ENCODE measurements around the gene ALKBH5. TPM values are rescaled to one million over a fixed set of nuclear protein-coding genes. Genes with fewer than 3 reads are reported as not detected.

The ALKBH5 gene
- total RNA-seq, 2 experiments from 2014 or later = 99.3 to 125 TPM

- no peaks in the 10 kb centered on the region for H3K9me3 ChIP-seq (ENCODE audit: low read length)
- H4K20me1 ChIP-seq (ENCODE audit: insufficient read depth, low read length) = no peaks in the 10 kb centered on the region
- DNase-seq (ENCODE audit: low spot score) = no peak
- intact Hi-C loops (cut with micrococcal nuclease; ENCODE audit: unreplicated experiment) = no loop called here
- ChIA-PET CTCF (ENCODE audit: unreplicated experiment) (no interaction called here), POLR2A (no interaction called here)
- no peak overlapping the region for H3K4me3 ChIP-seq (ENCODE audit: low read depth, low read length, poor library complexity, severe bottlenecking)
- H3K9me2 ChIP-seq (ENCODE audit: insufficient read depth, low read length) = no peaks in the 10 kb centered on the region
- no peak overlapping the region for H2AFZ ChIP-seq (ENCODE audit: low read length)
- H3K79me2 ChIP-seq (ENCODE audit: insufficient read depth, low read depth, low read length) = peaks cover 4% of the 10 kb centered on the region; the same call in 1 of the 2 replicates
- H3K36me3 ChIP-seq (ENCODE audit: insufficient read depth, low read length) = no peaks in the 10 kb centered on the region
- no peak for TF ChIP-seq EZH2phosphoT487 (IDR thresholded peaks at IDR 0.05; ENCODE audit: borderline replicate concordance, low read depth, low read length)
- TF ChIP-seq, protein P1, sequence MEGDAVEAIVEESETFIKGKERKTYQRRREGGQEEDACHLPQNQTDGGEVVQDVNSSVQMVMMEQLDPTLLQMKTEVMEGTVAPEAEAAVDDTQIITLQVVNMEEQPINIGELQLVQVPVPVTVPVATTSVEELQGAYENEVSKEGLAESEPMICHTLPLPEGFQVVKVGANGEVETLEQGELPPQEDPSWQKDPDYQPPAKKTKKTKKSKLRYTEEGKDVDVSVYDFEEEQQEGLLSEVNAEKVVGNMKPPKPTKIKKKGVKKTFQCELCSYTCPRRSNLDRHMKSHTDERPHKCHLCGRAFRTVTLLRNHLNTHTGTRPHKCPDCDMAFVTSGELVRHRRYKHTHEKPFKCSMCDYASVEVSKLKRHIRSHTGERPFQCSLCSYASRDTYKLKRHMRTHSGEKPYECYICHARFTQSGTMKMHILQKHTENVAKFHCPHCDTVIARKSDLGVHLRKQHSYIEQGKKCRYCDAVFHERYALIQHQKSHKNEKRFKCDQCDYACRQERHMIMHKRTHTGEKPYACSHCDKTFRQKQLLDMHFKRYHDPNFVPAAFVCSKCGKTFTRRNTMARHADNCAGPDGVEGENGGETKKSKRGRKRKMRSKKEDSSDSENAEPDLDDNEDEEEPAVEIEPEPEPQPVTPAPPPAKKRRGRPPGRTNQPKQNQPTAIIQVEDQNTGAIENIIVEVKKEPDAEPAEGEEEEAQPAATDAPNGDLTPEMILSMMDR (conservative IDR thresholded peaks at IDR 0.05; ENCODE audit: low read length) = no peak
- no peak overlapping the region for H3K27ac ChIP-seq (ENCODE audit: low read depth, low read length, poor library complexity, severe bottlenecking)
- no peak overlapping the region for H3K4me2 ChIP-seq (ENCODE audit: low read length)
- peaks cover 21% of the 10 kb centered on the region for H3K4me1 ChIP-seq (ENCODE audit: insufficient read depth, low read length, poor library complexity, severe bottlenecking)
- no TSS peak for BruUV-seq (replicated peaks)
Observed at GRCh38 chr17:18179196-18179595, 4.4 kb upstream of the ALKBH5 start.

GRCh38 chr17:18179804-18180203 is 3.8 kb upstream of the ALKBH5 start:
- BruUV-seq (replicated peaks) = no TSS peak
- Histone ChIP-seq H3K4me2 (ENCODE audit: low read length) (no peak overlapping the region), H3K4me1 (ENCODE audit: insufficient read depth, low read length, poor library complexity, severe bottlenecking) (peaks cover 21% of the 10 kb centered on the region), H4K20me1 (ENCODE audit: insufficient read depth, low read length) (peaks cover under 1% of the 10 kb centered on the region; the same call in 1 of the 2 replicates), H3K9me3 (ENCODE audit: low read length) (no peaks in the 10 kb centered on the region), H3K27ac (ENCODE audit: low read depth, low read length, poor library complexity, severe bottlenecking) (no peak overlapping the region), H3K4me3 (ENCODE audit: low read depth, low read length, poor library complexity, severe bottlenecking) (no peak overlapping the region), H3K36me3 (ENCODE audit: insufficient read depth, low read length) (peaks cover 2% of the 10 kb centered on the region; the same call in 1 of the 2 replicates), H3K9me2 (ENCODE audit: insufficient read depth, low read length) (no peaks in the 10 kb centered on the region), H3K79me2 (ENCODE audit: insufficient read depth, low read depth, low read length) (peaks cover 10% of the 10 kb centered on the region), H2AFZ (ENCODE audit: low read length) (no peak overlapping the region)
- DNase-seq (ENCODE audit: low spot score) = no peak
- POLR2A ChIA-PET = interaction anchor here (0.7 kb wide), 2 partner anchors 11 to 80 kb away, joined by 5 to 9 read pairs; no protein-coding TSS in a partner anchor
- TF ChIP-seq, protein P1 (conservative IDR thresholded peaks at IDR 0.05; ENCODE audit: low read length) = no peak
- TF ChIP-seq EZH2phosphoT487 (IDR thresholded peaks at IDR 0.05; ENCODE audit: borderline replicate concordance, low read depth, low read length) = no peak
- CTCF ChIA-PET (ENCODE audit: unreplicated experiment) = no interaction called here
- intact Hi-C loops (cut with micrococcal nuclease; ENCODE audit: unreplicated experiment) = no loop called here

DNA sequence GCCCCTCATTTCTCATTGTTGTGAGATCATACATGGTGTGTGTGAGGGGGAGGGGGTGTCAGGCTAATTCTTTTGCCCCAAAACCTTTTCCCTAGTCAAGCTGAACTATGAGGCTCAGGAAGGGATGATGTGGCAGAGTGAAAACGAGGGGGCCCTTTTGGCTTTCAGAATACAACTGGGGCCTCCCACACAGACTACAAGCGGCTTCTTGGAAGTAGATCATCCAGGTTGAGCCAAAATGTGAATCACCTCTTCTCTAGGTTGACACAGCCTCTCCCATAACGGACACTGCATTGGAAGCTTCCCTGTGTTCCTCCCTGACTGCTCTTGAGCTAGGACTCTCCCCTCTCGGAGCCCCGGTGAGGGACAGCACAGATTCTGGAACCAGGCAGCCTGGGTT is 2.3 kb upstream of the ALKBH5 start:
- DNase-seq (ENCODE audit: low spot score) = no peak
- Histone ChIP-seq H3K4me3 (ENCODE audit: low read depth, low read length, poor library complexity, severe bottlenecking) (no peak overlapping the region), H3K36me3 (ENCODE audit: insufficient read depth, low read length) (peaks cover 18% of the 10 kb centered on the region), H3K9me2 (ENCODE audit: insufficient read depth, low read length) (no peaks in the 10 kb centered on the region), H4K20me1 (ENCODE audit: insufficient read depth, low read length) (peaks cover 16% of the 10 kb centered on the region), H3K27ac (ENCODE audit: low read depth, low read length, poor library complexity, severe bottlenecking) (no peak overlapping the region), H2AFZ (ENCODE audit: low read length) (no peak overlapping the region), H3K4me2 (ENCODE audit: low read length) (no peak overlapping the region), H3K9me3 (ENCODE audit: low read length) (no peaks in the 10 kb centered on the region), H3K79me2 (ENCODE audit: insufficient read depth, low read depth, low read length) (peaks cover 26% of the 10 kb centered on the region), H3K4me1 (ENCODE audit: insufficient read depth, low read length, poor library complexity, severe bottlenecking) (peaks cover 14% of the 10 kb centered on the region)
- CTCF ChIA-PET (ENCODE audit: unreplicated experiment) = no interaction called here
- TF ChIP-seq, protein P1 (conservative IDR thresholded peaks at IDR 0.05; ENCODE audit: low read length) = no peak
- no peak for TF ChIP-seq EZH2phosphoT487 (IDR thresholded peaks at IDR 0.05; ENCODE audit: borderline replicate concordance, low read depth, low read length)
- POLR2A ChIA-PET = no interaction called here
- BruUV-seq (replicated peaks) = no TSS peak
- intact Hi-C loops (cut with micrococcal nuclease; ENCODE audit: unreplicated experiment) = no loop called here

Data from OCI-LY7 (cell line).